ENCODE results near the gene IL13. TPM values are rescaled to one million over a fixed set of nuclear protein-coding genes. Genes with fewer than 3 reads are reported as not detected.

Gene IL13
- total and polyA plus RNA-seq, 2 experiments from 2014 or later: not detected

DNA sequence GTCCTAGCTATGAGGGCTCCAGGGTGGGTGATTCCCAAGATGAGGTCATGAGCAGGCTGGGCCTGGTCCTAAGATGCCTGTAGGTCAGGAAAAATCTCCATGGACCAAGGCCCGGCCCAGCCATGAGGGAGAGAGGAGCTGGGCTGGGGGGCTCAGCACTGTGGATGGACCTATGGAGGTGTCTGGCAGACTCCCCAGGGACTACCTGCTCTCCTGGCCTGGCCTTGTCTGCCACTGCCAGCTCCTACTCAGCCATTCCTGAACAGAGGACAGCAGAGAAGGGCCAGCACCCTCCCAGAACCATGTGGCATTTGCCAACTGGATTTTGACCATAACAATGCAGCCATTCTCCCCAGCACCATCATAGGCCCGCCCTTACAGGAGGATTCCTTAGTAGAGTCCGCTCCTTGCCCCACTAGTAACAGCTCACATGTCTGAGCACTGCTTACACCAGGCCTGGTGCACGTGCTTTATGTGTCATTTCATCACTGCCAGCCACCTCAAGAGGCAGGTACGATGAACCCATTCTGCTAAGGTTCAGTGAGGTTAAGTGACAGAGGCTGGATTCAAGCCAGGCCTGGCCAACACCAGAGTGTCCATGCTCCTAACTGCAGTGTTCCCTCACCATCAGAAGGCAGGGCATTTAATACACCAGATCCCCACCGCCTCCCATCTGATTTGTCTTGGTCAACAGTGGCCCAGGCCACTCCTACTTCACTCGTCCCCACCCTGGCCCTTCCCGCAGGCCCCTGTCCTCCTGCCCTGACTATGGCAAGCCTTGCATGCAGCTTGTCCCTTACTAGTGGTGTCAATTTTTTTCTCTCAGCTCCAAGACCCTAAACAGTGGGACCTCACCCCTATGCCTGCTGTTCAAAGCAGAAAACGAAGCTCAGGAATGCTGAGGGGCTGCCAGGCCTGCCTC lies 669 bp downstream of the IL13 start:
- in situ Hi-C loops (cut with MboI): no loop called here
- no peaks in the 10 kb centered on the region for H3K9me2 ChIP-seq (ENCODE audit: insufficient read depth)
- no peak for DNase-seq
- no peak for TF ChIP-seq EZH2 (IDR thresholded peaks at IDR 0.05; ENCODE audit: insufficient read depth, poor library complexity, severe bottlenecking)
- no peak for TF ChIP-seq EZH2phosphoT487 (IDR thresholded peaks at IDR 0.05; ENCODE audit: insufficient read depth, low read depth)
- no peaks in the 10 kb centered on the region for H3F3A ChIP-seq (ENCODE audit: insufficient read depth)
- no peaks in the 10 kb centered on the region for H3K36me3 ChIP-seq (ENCODE audit: low read depth)
- no peaks in the 10 kb centered on the region for H3K4me1 ChIP-seq (ENCODE audit: insufficient read depth)
- H4K20me1 ChIP-seq (ENCODE audit: insufficient read depth): no peaks in the 10 kb centered on the region
- H3K79me2 ChIP-seq (ENCODE audit: insufficient read depth): no peaks in the 10 kb centered on the region
- H3K4me3 ChIP-seq: no peak overlapping the region
- H3K27me3 ChIP-seq (replicated peaks; ENCODE audit: insufficient read depth): peaks cover 8% of the 10 kb centered on the region; the same call in 1 of the 2 replicates
- 88 to 90% methylated on average over 9 of the region's 9 CpGs for WGBS, 2 experiments (ENCODE audit: low coverage in 1 of 2, low lambda C conversion rate in 2 of 2, missing lambda C conversion rate in 2 of 2)
- no peak overlapping the region for H2AFZ ChIP-seq
- no peak overlapping the region for H3K27ac ChIP-seq
- no peak overlapping the region for H3K9ac ChIP-seq
- H3K9me3 ChIP-seq (ENCODE audit: low read depth): no peaks in the 10 kb centered on the region
- no peak overlapping the region for H3K4me2 ChIP-seq (ENCODE audit: unreplicated experiment)

DNA sequence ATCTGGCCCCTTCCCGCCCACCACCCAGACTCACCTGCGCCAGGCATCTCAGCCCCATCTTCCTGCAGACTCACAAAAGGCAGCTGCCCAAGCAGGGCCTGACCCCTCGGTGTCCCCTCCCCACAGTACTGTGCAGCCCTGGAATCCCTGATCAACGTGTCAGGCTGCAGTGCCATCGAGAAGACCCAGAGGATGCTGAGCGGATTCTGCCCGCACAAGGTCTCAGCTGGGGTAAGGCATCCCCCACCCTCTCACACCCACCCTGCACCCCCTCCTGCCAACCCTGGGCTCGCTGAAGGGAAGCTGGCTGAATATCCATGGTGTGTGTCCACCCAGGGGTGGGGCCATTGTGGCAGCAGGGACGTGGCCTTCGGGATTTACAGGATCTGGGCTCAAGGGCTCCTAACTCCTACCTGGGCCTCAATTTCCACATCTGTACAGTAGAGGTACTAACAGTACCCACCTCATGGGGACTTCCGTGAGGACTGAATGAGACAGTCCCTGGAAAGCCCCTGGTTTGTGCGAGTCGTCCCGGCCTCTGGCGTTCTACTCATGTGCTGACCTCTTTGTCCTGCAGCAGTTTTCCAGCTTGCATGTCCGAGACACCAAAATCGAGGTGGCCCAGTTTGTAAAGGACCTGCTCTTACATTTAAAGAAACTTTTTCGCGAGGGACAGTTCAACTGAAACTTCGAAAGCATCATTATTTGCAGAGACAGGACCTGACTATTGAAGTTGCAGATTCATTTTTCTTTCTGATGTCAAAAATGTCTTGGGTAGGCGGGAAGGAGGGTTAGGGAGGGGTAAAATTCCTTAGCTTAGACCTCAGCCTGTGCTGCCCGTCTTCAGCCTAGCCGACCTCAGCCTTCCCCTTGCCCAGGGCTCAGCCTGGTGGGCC lies 1.9 kb downstream of the IL13 start:
- H3K79me2 ChIP-seq (ENCODE audit: insufficient read depth): no peaks in the 10 kb centered on the region
- no peak overlapping the region for H3K27ac ChIP-seq
- in situ Hi-C loops (cut with MboI): no loop called here
- WGBS, 2 experiments (ENCODE audit: low coverage in 1 of 2, low lambda C conversion rate in 2 of 2, missing lambda C conversion rate in 2 of 2): 92 to 94% methylated on average over 23 of the region's 23 CpGs
- H3K9me2 ChIP-seq (ENCODE audit: insufficient read depth): no peaks in the 10 kb centered on the region
- H3K27me3 ChIP-seq (replicated peaks; ENCODE audit: insufficient read depth): no peaks in the 10 kb centered on the region
- no peaks in the 10 kb centered on the region for H4K20me1 ChIP-seq (ENCODE audit: insufficient read depth)
- H3K36me3 ChIP-seq (ENCODE audit: low read depth): no peaks in the 10 kb centered on the region
- H3F3A ChIP-seq (ENCODE audit: insufficient read depth): no peaks in the 10 kb centered on the region
- H3K9me3 ChIP-seq (ENCODE audit: low read depth): no peaks in the 10 kb centered on the region
- no peak for DNase-seq
- no peak overlapping the region for H3K9ac ChIP-seq
- H3K4me3 ChIP-seq: no peak overlapping the region
- H2AFZ ChIP-seq: no peak overlapping the region
- TF ChIP-seq EZH2phosphoT487 (IDR thresholded peaks at IDR 0.05; ENCODE audit: insufficient read depth, low read depth) (no peak), EZH2 (IDR thresholded peaks at IDR 0.05; ENCODE audit: insufficient read depth, poor library complexity, severe bottlenecking) (no peak)
- no peak overlapping the region for H3K4me2 ChIP-seq (ENCODE audit: unreplicated experiment)
- H3K4me1 ChIP-seq (ENCODE audit: insufficient read depth): no peaks in the 10 kb centered on the region

DNA sequence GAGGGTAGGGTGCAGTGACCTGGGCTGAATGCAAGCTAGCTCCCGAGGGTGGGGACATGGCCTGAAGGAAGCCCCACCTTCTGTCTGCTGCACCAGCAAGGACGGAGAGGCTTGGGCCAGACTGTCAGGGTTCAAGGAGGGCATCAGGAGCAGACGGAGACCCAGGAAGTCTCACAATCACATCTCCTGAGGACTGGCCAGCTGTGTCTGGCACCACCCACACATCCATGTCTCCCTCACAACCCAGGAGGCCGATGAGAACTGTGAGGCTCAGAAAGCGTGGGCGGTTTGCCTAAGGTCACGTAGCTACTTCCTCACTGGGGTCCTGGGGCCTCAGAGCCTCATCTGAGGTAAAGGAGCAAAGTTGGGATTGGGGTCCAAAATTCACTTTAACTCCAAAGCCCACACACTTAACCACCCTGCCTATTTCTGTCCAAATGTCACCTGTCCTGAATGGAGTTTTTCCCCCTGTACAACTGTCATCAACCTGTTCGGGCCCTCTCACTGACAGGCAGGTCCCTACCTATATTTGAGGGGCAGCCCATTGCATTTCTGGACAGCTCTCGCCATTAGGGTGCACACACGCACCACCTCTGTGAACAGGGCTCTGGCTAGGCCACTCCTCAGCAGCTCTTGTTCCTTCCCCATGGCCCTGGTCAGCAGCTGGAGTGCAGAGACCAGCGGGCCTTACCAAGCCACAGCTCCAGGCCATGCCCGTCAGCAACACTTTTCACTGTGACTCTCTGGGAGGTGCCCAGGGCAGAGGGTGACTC lies 3.4 kb downstream of the IL13 start:
- no peak overlapping the region for H3K27ac ChIP-seq
- no peaks in the 10 kb centered on the region for H3K4me1 ChIP-seq (ENCODE audit: insufficient read depth)
- no peaks in the 10 kb centered on the region for H3K79me2 ChIP-seq (ENCODE audit: insufficient read depth)
- H2AFZ ChIP-seq: no peak overlapping the region
- no peaks in the 10 kb centered on the region for H3K9me2 ChIP-seq (ENCODE audit: insufficient read depth)
- WGBS, 2 experiments (ENCODE audit: low coverage in 1 of 2, low lambda C conversion rate in 2 of 2, missing lambda C conversion rate in 2 of 2): 74 to 80% methylated on average over 10 to 12 of the region's 12 CpGs
- no peak overlapping the region for H3K4me3 ChIP-seq
- in situ Hi-C loops (cut with MboI): no loop called here
- peak; percentile 12 for DNase-seq
- TF ChIP-seq EZH2 (IDR thresholded peaks at IDR 0.05; ENCODE audit: insufficient read depth, poor library complexity, severe bottlenecking) (no peak), EZH2phosphoT487 (IDR thresholded peaks at IDR 0.05; ENCODE audit: insufficient read depth, low read depth) (no peak)
- no peak overlapping the region for H3K4me2 ChIP-seq (ENCODE audit: unreplicated experiment)
- no peak overlapping the region for H3K9ac ChIP-seq
- H3K36me3 ChIP-seq (ENCODE audit: low read depth): no peaks in the 10 kb centered on the region
- H3K27me3 ChIP-seq (replicated peaks; ENCODE audit: insufficient read depth): no peaks in the 10 kb centered on the region
- H3K9me3 ChIP-seq (ENCODE audit: low read depth): no peaks in the 10 kb centered on the region
- no peaks in the 10 kb centered on the region for H3F3A ChIP-seq (ENCODE audit: insufficient read depth)
- no peaks in the 10 kb centered on the region for H4K20me1 ChIP-seq (ENCODE audit: insufficient read depth)

- no peaks in the 10 kb centered on the region for H3K79me2 ChIP-seq (ENCODE audit: insufficient read depth)
- DNase-seq: no peak
- no peak overlapping the region for H3K4me2 ChIP-seq (ENCODE audit: unreplicated experiment)
- H3K4me1 ChIP-seq (ENCODE audit: insufficient read depth): no peaks in the 10 kb centered on the region
- no peaks in the 10 kb centered on the region for H3K9me2 ChIP-seq (ENCODE audit: insufficient read depth)
- H3K9me3 ChIP-seq (ENCODE audit: low read depth): no peaks in the 10 kb centered on the region
- no peak overlapping the region for H3K27ac ChIP-seq
- H3K9ac ChIP-seq: no peak overlapping the region
- WGBS, 2 experiments (ENCODE audit: low coverage in 1 of 2, low lambda C conversion rate in 2 of 2, missing lambda C conversion rate in 2 of 2): 94 to 97% methylated on average over 7 to 9 of the region's 9 CpGs
- no peaks in the 10 kb centered on the region for H3F3A ChIP-seq (ENCODE audit: insufficient read depth)
- no peaks in the 10 kb centered on the region for H4K20me1 ChIP-seq (ENCODE audit: insufficient read depth)
- H2AFZ ChIP-seq: no peak overlapping the region
- H3K36me3 ChIP-seq (ENCODE audit: low read depth): no peaks in the 10 kb centered on the region
- H3K27me3 ChIP-seq (replicated peaks; ENCODE audit: insufficient read depth): no peaks in the 10 kb centered on the region
- H3K4me3 ChIP-seq: no peak overlapping the region
- no peak for TF ChIP-seq EZH2 (IDR thresholded peaks at IDR 0.05; ENCODE audit: insufficient read depth, poor library complexity, severe bottlenecking)
- no peak for TF ChIP-seq EZH2phosphoT487 (IDR thresholded peaks at IDR 0.05; ENCODE audit: insufficient read depth, low read depth)
- in situ Hi-C loops (cut with MboI): no loop called here
Measured at GRCh38 chr5:132662004-132662401, 4.0 kb downstream of the IL13 start.
